GM21381 (cell line): ENCODE data around the gene BDKRB1.

ENCODE experiments used
- ATAC-seq: cut with Tn5 transposase; IDR thresholded peaks from one replicate; pipeline ENCODE4 v1.9.1; 2021; ENCODE audit warnings: mild to moderate bottlenecking, moderate library complexity; ENCODE audit not compliant: unreplicated experiment

Gene BDKRB1

DNA sequence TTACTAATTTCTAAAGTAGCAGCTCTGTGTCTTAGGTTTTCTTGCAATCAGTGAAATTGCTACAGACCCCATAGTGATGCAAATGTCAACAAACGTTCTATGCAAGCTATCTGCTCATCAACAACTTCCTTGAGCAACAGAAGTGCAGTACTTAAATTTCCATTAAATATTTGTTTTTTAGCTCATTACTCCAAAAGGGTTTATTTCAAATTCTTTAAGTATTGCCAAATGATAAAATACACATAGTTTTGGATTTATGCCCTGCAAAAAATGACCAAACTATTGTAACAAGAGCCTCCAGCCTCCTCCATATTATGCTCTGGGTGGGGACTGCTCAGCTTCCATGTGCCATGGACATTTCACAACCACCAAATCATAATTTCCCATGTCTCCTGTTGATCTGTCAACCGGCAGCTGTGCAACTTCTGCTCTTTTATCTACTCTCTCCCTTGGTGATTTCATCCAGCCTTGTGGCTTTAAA, 4.4 kb downstream of the BDKRB1 start:
- ATAC-seq, result no peak

DNA sequence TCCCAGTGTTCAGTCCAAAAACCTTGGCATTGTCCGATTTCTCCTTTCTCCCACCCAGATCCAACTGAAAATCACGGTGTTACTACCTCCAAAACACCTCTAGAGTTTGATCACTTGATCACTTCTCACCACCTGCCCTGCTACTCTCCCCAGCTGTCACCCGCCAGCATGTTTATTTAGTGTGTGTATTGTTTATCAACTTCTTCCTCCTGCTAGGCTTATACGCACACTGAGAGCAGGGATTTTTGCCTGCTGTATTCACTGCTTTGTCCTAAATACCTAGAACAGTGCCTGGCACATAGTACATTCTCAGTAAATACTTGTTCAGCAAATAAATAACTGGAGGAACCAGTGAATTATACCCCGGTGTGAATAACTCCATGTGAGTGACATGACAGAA, 5.0 kb downstream of the BDKRB1 start:
- ATAC-seq, result no peak

DNA sequence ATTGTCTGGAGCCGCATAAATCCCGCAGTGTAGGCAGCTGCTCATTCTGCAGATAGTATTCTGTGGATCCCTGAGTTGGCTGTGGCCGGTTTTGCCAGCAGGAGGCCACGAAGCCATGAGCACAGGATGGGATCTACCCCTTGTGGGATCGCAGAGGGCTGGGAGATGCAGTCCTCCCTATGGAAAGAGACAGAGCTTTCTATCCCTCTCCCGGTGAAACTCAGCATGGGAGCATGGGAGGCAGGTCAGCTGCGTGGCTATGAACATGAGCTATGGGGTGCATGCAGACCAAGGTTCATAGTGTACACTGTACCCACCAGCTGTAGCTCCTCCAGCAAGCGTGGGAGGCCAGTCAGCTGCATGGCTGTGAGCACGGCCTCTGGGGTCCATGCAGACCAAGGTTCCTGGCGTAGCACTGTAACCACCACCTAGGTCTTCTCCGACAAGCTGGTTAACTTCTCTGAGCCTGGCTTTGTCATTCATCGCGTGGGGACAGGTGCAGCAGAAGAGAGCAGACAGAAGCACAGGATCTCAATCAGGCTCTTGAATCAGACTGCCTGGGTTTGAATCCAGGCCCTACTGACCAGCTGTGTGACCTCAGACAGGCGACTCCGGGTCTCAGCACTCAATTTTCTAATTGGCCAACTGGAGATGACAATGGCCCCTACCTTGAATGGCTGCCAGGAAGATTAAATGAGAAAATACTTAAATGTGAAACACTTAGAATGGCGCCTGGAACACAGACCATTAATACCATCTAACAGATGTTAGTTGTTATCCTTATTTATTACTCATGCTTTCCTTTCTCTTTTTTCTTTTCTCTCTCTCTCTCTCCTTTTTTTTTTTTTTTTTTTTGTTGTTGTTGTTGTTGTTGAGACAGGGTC, 6.0 kb downstream of the BDKRB1 start:
- ATAC-seq, result no peak

DNA sequence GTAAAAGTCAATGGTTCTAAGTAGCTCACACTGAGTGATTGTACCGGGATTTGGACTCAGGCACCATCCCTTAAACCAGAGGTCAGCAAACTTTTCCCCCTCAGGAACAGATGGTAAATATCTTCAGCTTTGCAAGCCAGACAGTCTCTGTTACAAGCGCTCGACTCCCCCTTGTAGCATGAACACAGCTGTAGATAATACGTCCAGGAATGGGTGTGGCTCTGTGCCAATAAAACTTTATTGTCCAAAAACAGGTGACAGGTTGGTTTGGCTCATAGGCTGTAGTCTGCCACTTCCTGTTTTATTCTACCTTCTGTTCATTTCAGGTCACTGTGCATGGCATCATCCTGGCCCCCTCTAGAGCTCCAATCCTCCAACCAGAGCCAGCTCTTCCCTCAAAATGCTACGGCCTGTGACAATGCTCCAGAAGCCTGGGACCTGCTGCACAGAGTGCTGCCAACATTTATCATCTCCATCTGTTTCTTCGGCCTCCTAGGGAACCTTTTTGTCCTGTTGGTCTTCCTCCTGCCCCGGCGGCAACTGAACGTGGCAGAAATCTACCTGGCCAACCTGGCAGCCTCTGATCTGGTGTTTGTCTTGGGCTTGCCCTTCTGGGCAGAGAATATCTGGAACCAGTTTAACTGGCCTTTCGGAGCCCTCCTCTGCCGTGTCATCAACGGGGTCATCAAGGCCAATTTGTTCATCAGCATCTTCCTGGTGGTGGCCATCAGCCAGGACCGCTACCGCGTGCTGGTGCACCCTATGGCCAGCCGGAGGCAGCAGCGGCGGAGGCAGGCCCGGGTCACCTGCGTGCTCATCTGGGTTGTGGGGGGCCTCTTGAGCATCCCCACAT, 7.6 kb downstream of the BDKRB1 start:
- ATAC-seq, result no peak

DNA sequence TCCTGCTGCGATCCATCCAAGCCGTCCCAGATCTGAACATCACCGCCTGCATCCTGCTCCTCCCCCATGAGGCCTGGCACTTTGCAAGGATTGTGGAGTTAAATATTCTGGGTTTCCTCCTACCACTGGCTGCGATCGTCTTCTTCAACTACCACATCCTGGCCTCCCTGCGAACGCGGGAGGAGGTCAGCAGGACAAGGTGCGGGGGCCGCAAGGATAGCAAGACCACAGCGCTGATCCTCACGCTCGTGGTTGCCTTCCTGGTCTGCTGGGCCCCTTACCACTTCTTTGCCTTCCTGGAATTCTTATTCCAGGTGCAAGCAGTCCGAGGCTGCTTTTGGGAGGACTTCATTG, 8.2 kb downstream of the BDKRB1 start:
- no peak for ATAC-seq

DNA sequence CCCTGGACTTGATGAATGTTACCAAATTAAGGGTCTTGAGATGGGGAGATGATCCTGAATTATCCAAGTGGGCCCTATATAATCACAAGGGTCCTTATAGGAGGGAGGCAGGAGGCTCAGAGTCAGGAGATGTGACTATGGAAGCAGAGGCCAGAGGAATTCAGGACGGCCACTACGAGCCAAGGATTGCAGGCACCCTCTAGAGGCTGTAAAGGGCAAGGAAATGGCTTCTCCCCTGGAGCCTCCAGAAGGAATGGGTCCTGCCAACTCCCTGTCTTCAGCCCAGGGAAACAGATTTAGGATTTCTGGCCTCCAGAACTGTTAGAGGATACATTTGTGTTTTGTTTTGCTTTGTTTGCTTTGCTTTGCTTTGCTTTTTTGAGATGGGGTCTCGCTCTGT, 8.8 kb downstream of the BDKRB1 start:
- no peak for ATAC-seq

DNA sequence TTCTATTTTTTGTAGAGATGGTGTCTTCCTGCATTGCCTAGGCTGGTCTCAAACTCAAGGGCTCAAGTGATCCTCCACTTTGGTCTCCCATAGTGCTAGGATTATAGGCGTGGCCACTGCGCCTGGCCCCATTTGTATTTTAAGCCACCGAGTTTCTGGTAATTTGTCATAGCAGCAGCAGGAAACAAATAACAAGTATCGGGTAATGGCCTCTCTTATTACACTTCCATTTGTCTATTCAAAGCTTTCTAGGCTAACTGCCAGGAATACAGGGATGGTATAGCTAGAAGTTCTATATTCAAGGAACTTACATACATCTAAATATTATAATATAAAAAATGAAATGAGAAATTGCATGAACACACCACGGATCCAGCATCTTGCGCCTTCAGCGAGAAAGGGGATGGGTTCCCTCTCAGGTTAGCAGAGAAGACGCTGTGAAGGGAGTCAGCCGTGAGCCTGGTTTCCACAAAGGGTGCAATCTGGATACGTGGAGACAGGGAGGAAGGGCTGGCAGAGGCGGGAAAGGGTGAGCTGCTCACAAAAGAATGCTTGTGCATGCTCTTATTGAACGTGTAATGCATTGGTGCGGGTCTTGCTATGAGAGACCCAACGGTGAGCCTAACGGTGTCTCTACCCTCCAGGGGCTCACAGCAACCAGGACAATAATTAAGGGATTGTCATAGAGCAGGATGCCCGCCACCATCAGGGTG, 9.5 kb downstream of the BDKRB1 start:
- ATAC-seq, result no peak

DNA sequence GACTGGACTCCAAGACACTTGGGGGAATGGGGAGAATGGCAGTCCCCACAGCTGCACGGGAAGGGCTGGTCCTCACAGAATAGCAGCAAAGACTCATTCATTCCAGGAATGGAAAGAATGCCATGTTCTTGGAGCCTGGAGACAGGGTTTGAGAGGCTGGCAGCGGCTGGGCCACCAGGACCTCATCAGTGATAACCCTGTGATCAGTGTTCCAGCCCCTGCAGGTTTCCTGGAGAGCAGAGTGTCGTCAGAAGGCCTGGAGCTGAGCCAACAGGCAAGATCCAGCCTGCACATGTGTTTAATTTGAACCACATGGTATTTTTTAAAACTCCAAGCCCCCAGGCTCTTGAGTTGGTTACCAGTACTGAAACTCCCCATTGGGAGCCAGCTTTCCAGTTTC, 11.3 kb downstream of the BDKRB1 start:
- ATAC-seq, result no peak

DNA sequence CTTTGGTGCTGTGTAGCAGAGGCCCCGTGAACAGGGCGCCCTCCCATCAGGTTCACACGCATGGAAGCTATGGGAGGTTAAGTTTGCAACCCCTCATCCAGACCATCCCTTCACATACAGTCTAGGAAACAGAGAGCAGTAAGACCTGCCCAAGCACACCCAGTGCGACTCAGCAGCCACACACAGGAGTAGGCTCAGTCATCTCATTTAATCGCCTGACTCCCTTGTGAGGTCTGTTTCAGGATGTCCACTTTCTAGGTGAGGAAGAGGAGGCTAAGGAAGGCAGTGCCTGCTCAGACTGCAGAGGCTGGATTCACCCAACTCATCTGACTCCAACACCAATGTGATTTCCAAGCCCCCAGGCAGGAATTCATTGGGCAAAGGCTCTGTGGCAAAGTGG, 11.9 kb downstream of the BDKRB1 start:
- no peak for ATAC-seq

DNA sequence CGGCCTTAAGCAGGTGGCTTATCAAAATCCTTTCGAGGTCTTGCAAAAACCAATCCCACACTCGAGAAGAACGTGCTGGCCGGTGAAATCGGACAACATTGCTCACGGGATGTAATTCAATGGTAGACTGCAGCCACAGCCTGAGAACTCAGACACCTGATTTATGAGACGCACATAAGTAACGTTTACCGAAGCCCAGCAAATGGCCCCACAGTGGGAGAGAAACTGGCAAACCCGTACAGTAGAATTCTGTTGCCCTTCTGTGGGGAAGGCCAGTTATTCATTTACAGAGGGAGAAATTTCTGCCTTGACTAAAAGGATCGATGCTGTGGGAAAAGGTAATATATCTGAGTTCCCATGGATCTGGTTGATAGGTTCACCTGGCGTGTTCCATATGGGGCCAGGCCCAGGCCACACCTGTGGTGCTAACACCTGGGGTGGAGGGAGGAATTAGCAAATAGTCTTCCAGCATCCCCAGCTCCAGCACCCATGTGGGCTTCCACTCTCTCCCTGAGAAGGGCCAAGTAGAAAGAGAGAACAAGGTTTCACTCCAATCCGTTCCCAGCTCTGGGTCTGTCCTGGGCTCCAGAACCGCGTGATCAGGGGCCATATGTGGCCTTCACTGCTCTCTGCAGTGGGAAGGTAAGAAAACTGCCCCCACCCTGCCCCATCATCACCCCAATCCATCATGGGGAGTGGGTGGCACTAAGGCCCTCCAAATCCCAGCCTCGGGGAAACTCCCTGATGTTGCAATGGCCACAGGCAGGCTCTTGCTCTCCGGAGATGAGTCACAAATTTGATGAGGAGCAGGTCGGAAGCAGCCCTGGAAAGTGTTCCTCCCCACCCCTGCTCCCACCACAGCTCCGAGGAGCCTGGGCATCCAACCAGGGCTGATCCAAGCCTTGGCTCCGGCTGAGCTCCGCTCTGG, 12.7 kb downstream of the BDKRB1 start:
- no peak for ATAC-seq

DNA sequence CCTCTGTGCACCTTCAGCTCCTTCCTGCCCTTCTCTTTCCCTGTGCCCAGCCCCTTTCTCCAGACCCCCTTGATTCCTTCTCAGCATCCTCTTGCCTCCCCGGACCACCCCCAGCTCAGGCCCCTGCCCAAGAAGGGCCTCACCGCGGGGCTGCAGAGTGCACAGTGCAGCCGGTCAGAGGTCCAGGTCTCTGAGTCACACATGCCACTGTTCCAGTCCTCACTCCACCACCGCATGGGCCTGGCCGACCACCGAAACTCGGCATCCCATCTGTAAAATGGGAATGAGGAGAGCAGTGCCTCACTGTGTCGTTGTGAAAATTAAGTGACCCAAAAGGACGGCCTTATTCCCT, 13.3 kb downstream of the BDKRB1 start:
- ATAC-seq, result no peak

DNA sequence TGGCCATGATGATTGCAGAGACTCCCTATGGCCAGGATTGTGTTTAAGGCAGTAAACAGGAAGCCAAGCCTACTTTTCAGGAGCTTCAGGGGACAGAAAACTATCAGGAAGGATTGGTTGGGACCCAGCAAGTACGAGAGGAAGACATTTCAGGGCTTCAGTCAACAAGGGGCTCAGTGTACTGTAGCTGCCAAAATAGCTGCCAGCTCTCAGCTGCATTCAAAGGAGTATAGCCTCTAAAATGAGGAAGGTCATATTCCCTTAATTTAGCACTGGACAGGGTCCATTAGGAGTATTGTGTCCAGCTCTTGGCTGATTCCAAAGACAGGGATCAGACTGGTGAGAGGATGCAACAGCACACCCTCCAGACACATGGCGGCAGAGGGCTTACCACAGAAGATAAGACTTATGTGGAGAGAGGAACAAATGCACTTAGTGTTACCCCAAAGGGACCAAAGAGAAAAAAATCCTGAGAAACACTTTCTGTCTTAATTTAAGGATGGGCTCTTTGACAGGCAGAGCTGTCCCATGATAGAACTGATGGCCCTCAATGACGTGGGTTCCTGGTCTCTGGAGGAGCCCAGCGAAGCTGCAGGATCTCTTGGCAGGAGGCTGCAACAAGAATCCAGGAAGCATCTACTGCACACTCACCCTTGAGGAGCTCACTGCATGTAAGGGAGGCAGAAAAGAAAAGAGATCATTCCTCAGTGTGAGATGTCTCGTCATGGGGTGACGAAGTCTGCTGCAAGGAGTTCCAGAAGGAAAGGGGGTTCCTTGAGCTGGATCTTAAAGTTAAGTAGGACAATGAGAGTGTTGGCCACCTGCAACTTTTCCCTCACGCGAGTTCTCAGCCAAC, 14.8 kb downstream of the BDKRB1 start:
- ATAC-seq, result no peak

DNA sequence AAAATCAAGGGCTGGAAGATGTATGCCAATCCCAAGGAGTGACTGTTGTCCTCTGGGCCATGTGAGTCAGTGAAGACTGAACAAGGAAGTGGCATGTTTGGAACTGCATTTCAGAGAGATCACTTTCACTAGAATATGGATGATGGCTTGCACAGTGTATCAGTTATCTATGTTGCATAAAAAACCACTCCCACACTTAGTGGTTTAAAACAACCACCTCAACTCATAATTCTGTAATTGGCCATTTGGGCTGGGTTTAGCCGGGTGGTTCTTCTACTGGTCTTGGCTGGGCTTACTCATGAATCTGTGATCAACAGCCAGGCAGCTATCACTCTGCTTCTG, 15.4 kb downstream of the BDKRB1 start:
- ATAC-seq, result no peak

DNA sequence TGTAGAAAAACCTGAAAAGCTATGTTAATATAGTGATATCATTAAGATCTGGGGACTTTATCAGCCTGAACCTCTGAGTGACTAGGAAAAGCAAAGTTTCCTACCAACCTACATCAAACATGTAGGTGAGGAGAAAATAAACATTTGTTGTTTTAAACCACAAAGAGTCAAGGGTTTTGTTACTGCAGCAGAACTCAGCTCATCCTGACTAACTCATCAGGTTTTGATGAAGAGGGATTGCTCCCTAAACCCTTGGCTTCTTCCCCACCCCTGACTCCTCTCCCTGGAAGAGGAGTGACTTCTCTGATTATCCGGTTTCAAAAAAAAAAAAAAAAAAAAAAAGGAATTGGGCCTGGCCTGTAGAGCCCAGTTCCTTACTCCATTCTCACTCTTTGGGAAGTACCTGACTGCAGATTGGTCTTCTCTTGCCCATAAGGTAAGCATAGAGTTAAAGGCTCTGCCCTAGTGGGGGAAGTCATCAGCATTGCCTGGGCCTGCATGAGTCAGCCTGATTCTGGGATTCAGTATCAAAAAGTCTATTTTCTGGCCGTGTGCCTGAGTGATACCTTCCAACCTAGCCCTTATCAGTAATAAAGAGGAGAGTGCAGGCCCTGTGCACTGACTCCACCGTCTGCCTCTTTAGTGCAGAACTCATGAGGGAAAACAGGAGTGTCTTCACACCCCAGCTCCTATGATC, 16.9 kb downstream of the BDKRB1 start:
- no peak for ATAC-seq

DNA sequence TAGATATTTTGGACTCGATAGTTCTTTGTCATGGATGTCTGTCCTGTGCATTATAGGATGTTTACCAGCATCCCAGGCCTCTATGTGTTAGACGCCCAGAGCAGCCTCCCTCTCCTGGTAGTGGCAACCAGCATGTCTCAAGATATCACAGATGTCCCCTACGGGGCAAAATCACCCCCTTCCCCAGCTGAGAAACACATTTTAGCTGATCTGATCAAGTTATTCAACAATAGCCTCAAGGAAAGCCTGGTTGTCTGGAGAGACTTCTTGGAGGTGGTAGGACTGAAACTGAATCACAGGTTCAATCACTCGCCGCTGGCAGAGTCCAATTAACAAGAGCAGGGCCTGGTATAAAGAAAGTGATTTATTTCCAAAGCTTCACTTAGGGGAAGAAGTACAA, 17.6 kb downstream of the BDKRB1 start:
- no peak for ATAC-seq

DNA sequence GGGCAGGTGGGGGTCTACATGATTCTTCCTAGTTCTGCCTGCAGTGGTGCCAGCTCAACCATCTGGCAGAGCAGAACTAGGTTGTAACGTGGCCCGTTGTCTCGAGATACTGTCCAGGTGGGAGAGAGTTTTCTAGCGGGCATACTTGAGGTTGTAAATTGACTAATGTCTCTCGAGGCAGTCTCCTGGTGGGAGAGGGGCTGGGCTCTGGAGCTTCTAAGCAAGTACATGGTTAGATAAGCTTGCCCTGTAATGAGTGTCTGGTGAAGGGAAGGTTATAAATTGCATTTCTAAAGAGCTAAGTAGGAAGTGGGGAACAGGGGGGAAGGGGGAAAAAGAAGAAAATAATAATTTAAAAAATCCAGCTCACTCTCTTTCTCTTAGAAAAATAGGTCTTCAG, 18.1 kb downstream of the BDKRB1 start:
- ATAC-seq, result no peak

DNA sequence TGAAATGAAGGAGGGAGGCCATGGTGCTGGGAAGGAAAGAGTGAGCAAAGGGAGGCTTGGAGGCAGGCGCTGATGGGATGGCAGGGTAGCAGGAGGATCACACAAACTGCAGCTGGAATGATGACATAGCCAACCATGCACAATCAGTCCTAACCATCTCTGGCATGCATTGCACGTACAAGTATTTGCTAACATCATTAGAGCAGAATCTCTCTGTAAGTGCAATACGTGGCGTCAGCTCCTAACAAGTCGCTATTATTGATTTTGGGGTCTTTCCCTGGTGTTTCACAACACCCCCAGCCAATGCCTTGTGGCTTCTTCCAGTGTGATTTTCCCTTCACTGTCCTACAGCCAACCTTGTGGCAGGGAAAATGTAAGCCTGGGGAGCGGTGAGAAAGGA, 18.5 kb downstream of the BDKRB1 start:
- no peak for ATAC-seq

DNA sequence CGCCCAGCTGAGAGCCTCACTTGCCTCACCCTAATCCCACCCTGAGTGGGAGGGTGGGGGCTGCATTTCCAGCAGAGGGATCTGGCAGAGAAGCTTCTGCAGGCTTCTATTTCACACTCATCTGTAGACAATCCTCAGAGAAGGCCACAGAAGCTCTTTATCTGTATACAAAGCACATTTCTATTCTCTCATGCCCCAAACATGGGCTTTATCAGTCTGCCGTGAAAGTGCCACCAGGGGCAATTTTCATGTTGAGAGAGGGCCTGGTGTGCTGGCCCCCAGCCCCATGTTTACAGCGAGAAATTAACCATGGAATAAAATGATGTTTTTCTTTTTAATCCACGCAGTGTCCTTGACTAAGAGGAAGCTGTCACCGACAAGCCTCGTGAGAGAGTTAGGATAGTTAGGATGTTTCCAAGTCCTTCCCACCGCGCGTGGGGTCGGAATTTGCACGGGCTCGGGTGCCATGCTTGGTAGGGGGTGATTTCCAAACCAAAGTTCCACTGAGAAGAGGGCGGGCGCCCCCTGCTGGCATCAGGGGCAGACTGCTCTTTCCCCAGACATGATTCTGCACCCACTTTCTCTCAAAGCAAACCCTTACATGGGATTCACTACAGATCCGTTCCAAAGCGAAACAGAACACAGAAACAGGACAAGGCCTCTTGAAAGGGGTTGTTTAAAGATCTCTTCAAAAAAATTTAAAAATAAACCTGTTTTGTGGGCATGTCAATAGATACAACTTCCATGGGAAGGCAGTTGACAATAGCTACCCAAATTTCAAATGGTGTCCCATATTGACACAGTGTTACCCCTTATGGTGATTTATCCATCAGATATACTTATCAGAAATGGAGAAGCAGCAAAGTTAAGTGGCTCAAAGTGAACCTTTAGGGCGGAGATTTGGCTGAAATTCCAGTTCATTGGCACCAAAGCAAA, 19.4 kb downstream of the BDKRB1 start:
- ATAC-seq, result no peak
